PC-9 (cell line): ENCODE data around the gene ZNF346. TPM values are rescaled to one million over a fixed set of nuclear protein-coding genes. Genes with fewer than 3 reads are reported as not detected.

Experiments
- BruUV-seq: library from RNA; stranded (reverse); fragments of 400-500 nt; replicated peaks from 2 replicates; lab custom pipeline; 2021; lab: Mats Ljungman, UMichigan
- CTCF ChIA-PET: fragments of 300-600 bp; sonication (Branson Sonifier 250); formaldehyde crosslinking; loops from one replicate; lab custom pipeline; 2022; ENCODE audit warnings: antibody characterized with exemption; lab: Charles Lee
- POLR2A ChIA-PET: fragments of 300-600 bp; sonication (Branson Sonifier 250); formaldehyde crosslinking; loops from one replicate; lab custom pipeline; 2022; ENCODE audit warnings: antibody characterized with exemption; ENCODE audit not compliant: unreplicated experiment; lab: Charles Lee
- DNase-seq, 2 experiments: peaks; one replicate each; pipeline versions ENCODE4 v3.0.0 to v3.0.0-alpha.2; 2015 to 2022; ENCODE audit warnings: mixed read lengths in 1 of 2
- H2AFZ ChIP-seq: fragments of 200-600 bp; sonication (generic); 2 replicates; pipeline ENCODE4 v1.8.1; 2017; ENCODE audit warnings: antibody characterized with exemption
- H3F3A ChIP-seq: fragments of 200-600 bp; sonication (generic); 2 replicates; pipeline ENCODE4 v1.8.1; 2017; ENCODE audit warnings: antibody characterized with exemption, mild to moderate bottlenecking, low read depth; ENCODE audit not compliant: insufficient read depth
- H3K27ac ChIP-seq: fragments of 200-600 bp; sonication (generic); 2 replicates; pipeline ENCODE4 v1.6.1; 2016; ENCODE audit warnings: mixed run types
- H3K27me3 ChIP-seq: fragments of 200-600 bp; sonication (generic); 2 replicates; pipeline ENCODE4 v1.6.1; 2016; ENCODE audit warnings: low read depth, mixed run types; ENCODE audit not compliant: insufficient read depth
- H3K36me3 ChIP-seq: fragments of 200-600 bp; sonication (generic); 2 replicates; pipeline ENCODE4 v1.6.1; 2016; ENCODE audit warnings: low read depth, mixed run types
- H3K4me1 ChIP-seq: fragments of 200-600 bp; sonication (generic); replicated peaks from 2 replicates; pipeline ENCODE4 v1.6.1; 2016; ENCODE audit warnings: mixed run types; ENCODE audit not compliant: insufficient read depth
- H3K4me2 ChIP-seq: fragments of 200-600 bp; sonication (generic); 2 replicates; pipeline ENCODE4 v1.6.1; 2017; ENCODE audit warnings: mixed run types
- H3K4me3 ChIP-seq: fragments of 200-600 bp; sonication (generic); 2 replicates; pipeline ENCODE4 v1.6.1; 2016; ENCODE audit warnings: mixed run types
- H3K79me2 ChIP-seq: fragments of 200-600 bp; sonication (generic); 2 replicates; pipeline ENCODE4 v1.6.1; 2017; ENCODE audit warnings: low read depth, mixed run types
- H3K9me2 ChIP-seq: fragments of 200-600 bp; sonication (generic); 2 replicates; pipeline ENCODE4 v1.8.1; 2017; ENCODE audit warnings: mild to moderate bottlenecking; ENCODE audit not compliant: insufficient read depth
- H3K9me3 ChIP-seq: fragments of 200-600 bp; sonication (generic); 2 replicates; pipeline ENCODE4 v1.8.1; 2016; ENCODE audit warnings: low read depth; ENCODE audit not compliant: insufficient read depth
- H4K20me1 ChIP-seq: fragments of 200-600 bp; sonication (generic); 2 replicates; pipeline ENCODE4 v1.8.1; 2017; ENCODE audit not compliant: insufficient read depth
- CTCF ChIP-seq: fragments of 200-600 bp; sonication (generic); conservative IDR thresholded peaks from 2 replicates; pipeline ENCODE4 v1.6.1; 2017; ENCODE audit warnings: mixed run types, antibody characterized with exemption, mild to moderate bottlenecking, moderate library complexity
- EZH2 ChIP-seq: fragments of 200-600 bp; sonication (generic); IDR thresholded peaks from 2 replicates; pipeline ENCODE4 v1.8.0; 2017; ENCODE audit warnings: antibody characterized with exemption, low read depth
- intact Hi-C: fragments of 100-400 bp; cut with micrococcal nuclease; formaldehyde crosslinking; loops from one replicate; pipeline ENCODE4 v1.10.0; 2022; ENCODE audit not compliant: unreplicated experiment
- total RNA-seq: library from RNA; stranded (reverse); gene quantifications from 2 replicates; pipeline ENCODE4 v1.2.3, GENCODE V29; 2021

The ZNF346 gene
- total RNA-seq, 1 experiment from 2014 or later: 23.8 TPM

- Histone ChIP-seq H3F3A (no peaks in the 10 kb centered on the region), H3K9me3 (no peaks in the 10 kb centered on the region), H2AFZ (no peak overlapping the region), H3K4me2 (no peak overlapping the region), H3K27ac (no peak overlapping the region), H3K36me3 (no peaks in the 10 kb centered on the region), H3K27me3 (no peaks in the 10 kb centered on the region), H4K20me1 (no peaks in the 10 kb centered on the region), H3K79me2 (no peaks in the 10 kb centered on the region), H3K4me1 (no peaks in the 10 kb centered on the region), H3K9me2 (no peaks in the 10 kb centered on the region), H3K4me3 (no peak overlapping the region)
- no peak for TF ChIP-seq CTCF
- no peak for TF ChIP-seq EZH2
- BruUV-seq: no TSS peak
- no peak for DNase-seq
- ChIA-PET POLR2A (no interaction called here), CTCF (no interaction called here)
- intact Hi-C loops: no loop called here
These were observed 74.8 kb downstream of the ZNF346 start for GRCh38 chr5:177097016-177097985.

DNA sequence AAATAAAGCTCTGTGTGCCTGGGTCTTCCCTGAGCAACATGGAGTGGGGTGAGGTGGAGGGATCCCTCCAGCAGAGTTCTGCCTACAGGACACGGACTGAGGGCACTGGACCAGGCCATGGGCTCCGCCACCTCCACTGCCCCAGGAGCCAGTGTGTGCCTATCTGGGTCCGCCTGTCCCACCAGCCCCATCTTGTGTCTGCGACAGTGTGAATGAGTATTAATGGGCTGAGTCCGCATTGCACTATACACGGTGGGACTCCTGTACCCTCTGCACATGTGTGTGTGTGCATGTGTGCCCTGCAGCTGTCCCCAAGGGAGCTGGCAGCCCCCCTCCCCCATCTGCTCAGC, 75.6 kb downstream of the ZNF346 start:
- Histone ChIP-seq H3K4me1 (no peaks in the 10 kb centered on the region), H4K20me1 (no peaks in the 10 kb centered on the region), H3K4me2 (no peak overlapping the region), H3K79me2 (no peaks in the 10 kb centered on the region), H2AFZ (no peak overlapping the region), H3K27me3 (no peaks in the 10 kb centered on the region), H3K9me3 (no peaks in the 10 kb centered on the region), H3K9me2 (no peaks in the 10 kb centered on the region), H3K27ac (no peak overlapping the region), H3K36me3 (no peaks in the 10 kb centered on the region), H3F3A (no peaks in the 10 kb centered on the region), H3K4me3 (no peak overlapping the region)
- no peak for DNase-seq
- POLR2A ChIA-PET: no interaction called here
- intact Hi-C loops: no loop called here
- BruUV-seq: no TSS peak
- CTCF ChIA-PET: interaction anchor here (1.1 kb wide), 1 partner anchor 26 kb away, joined by 5 read pairs; no protein-coding TSS in a partner anchor
- no peak for TF ChIP-seq EZH2
- TF ChIP-seq CTCF: no peak

GRCh38 chr5:177098470-177099141, 76.1 kb downstream of the ZNF346 start:
- intact Hi-C loops: no loop called here
- ChIA-PET CTCF (interaction anchor here (0.7 to 1.1 kb wide), 2 partner anchors 27 to 688 kb away, joined by 3 to 5 read pairs; no protein-coding TSS in a partner anchor), POLR2A (no interaction called here)
- TF ChIP-seq CTCF (no peak), EZH2 (no peak)
- Histone ChIP-seq H3K36me3 (no peaks in the 10 kb centered on the region), H3K4me3 (no peak overlapping the region), H3K79me2 (no peaks in the 10 kb centered on the region), H3K4me1 (no peaks in the 10 kb centered on the region), H2AFZ (no peak overlapping the region), H3K27me3 (no peaks in the 10 kb centered on the region), H4K20me1 (no peaks in the 10 kb centered on the region), H3F3A (no peaks in the 10 kb centered on the region), H3K4me2 (no peak overlapping the region), H3K27ac (no peak overlapping the region), H3K9me2 (no peaks in the 10 kb centered on the region), H3K9me3 (no peaks in the 10 kb centered on the region)
- BruUV-seq: no TSS peak
- no peak for DNase-seq
